ENCODE measurements around the gene NTRK3.

NTRK3 gene

DNA sequence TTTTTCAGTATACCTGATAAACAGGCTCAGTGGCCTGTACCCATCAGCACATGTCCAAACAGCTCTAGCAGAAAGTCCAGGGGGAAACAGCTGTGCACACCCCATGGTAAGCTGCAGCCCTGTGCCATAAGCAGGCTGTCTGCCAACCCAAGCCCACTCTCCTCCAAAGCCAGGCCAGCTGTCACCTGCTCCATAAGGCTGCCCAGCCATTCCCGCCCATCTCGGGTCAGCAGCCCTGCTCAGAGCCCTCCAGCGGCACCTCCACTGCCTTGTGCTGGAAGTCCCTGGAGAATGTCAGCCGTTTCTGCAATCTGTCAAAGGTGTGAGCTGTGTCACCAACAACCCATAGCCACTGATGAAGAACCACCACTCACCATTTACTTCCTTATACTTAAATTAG is 82.0 kb downstream of the NTRK3 start:
- H3K4me3 ChIP-seq (ENCODE audit: low read length), result no peak overlapping the region
- no peaks in the 10 kb centered on the region for H3K4me1 ChIP-seq (ENCODE audit: control insufficient read depth, insufficient read depth, low read length)
- H3K36me3 ChIP-seq (ENCODE audit: insufficient read depth, low read length), result no peaks in the 10 kb centered on the region
- no peak overlapping the region for H3K9ac ChIP-seq (ENCODE audit: low read depth, low read length)
- no peaks in the 10 kb centered on the region for H3K27me3 ChIP-seq (ENCODE audit: control insufficient read depth, insufficient read depth, low read length)
- no peak overlapping the region for H3K4me2 ChIP-seq (ENCODE audit: low read length)
- peaks cover 3% of the 10 kb centered on the region for H3K9me3 ChIP-seq (replicated peaks; ENCODE audit: low read length)

DNA sequence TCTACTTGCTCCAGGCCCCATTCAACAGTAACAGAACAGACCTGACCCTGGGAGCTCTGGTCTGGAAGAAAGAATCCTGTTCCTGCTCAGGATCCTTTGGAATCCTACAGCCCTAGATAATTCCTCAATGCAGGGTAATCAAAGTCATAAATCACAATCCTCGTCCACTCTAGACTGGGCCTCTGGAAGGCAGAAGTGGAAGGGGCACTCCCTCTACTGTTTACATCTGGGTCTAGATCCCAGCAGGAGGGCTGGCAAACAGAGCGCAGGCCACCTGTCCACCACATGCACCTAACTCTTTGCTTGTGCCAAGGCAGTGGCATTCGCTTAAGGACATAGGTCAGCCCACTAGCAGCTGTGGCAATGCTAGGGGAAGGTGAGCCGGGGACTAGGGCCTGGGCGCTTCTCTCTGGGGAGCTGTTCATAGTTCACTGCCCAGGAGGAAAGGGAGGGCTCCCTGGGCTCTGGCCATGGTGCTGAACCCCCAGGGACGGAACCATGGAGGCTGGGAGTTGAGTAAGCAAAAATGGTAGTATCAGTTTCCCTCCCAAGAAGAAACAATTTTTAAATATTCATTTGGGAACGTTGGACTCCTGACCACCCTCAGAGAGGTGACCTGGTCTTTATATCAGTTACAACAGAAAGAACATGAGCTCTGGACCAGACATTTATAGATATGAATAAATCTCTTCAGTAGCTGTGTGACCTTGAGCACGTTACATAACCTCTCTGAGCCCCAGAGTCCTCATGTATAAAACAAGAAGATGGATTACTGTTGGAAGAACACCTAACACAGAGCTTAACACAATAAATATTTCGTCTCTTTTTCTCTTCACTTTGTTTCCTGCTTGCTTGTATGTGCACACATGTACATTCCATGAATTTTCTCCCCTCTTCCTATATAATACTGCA is 90.2 kb downstream of the NTRK3 start:
- Histone ChIP-seq H3K27me3 (ENCODE audit: control insufficient read depth, insufficient read depth, low read length) (no peaks in the 10 kb centered on the region), H3K4me1 (ENCODE audit: control insufficient read depth, insufficient read depth, low read length) (no peaks in the 10 kb centered on the region), H3K4me3 (ENCODE audit: low read length) (no peak overlapping the region), H3K9me3 (replicated peaks; ENCODE audit: low read length) (peaks cover 4% of the 10 kb centered on the region), H3K9ac (ENCODE audit: low read depth, low read length) (no peak overlapping the region), H3K4me2 (ENCODE audit: low read length) (no peak overlapping the region), H3K36me3 (ENCODE audit: insufficient read depth, low read length) (no peaks in the 10 kb centered on the region)

DNA sequence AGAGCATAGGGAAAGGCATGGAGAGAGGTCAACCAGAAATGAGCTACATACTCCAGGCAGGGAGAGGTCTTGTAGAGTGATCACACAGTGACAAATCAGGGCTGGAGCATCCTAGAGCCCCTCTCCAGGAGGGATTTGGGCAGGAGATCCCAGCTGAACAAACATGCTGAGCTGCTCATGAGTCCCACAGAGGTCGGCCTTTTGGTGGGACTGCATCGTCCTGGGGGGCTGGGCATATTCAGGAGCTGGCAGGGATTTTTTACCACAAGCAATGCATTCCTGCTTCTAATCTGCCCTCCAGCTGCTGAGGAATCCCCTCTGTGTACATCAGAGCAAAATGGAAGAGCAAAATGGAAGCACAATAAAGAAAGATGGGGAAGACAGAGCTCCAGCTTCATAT is 94.9 kb downstream of the NTRK3 start:
- H3K4me1 ChIP-seq (ENCODE audit: control insufficient read depth, insufficient read depth, low read length), result no peaks in the 10 kb centered on the region
- no peak overlapping the region for H3K4me3 ChIP-seq (ENCODE audit: low read length)
- no peaks in the 10 kb centered on the region for H3K9me3 ChIP-seq (replicated peaks; ENCODE audit: low read length)
- H3K36me3 ChIP-seq (ENCODE audit: insufficient read depth, low read length), result no peaks in the 10 kb centered on the region
- H3K27me3 ChIP-seq (ENCODE audit: control insufficient read depth, insufficient read depth, low read length), result no peaks in the 10 kb centered on the region
- H3K9ac ChIP-seq (ENCODE audit: low read depth, low read length), result no peak overlapping the region
- H3K4me2 ChIP-seq (ENCODE audit: low read length), result no peak overlapping the region

DNA sequence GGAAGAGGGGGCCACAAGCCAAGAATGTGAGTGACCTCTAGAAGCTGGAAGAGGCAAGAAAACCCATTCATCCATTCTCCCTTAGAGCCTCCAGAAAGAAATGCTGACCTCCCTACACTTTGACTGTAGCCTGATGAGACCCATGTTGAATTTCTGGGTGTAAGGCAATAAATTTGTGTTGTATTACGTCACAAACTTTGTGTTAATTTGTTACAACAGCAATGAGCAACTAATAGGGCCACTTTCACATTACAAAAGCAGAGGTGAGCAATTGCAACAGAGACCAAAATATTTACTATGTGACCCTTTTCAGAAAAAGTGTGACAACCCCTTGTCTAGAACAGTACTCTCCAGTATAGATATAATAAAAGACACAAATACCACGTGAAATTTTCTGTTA is 101.2 kb downstream of the NTRK3 start:
- Histone ChIP-seq H3K4me1 (ENCODE audit: control insufficient read depth, insufficient read depth, low read length) (no peaks in the 10 kb centered on the region), H3K27me3 (ENCODE audit: control insufficient read depth, insufficient read depth, low read length) (no peaks in the 10 kb centered on the region), H3K9ac (ENCODE audit: low read depth, low read length) (no peak overlapping the region), H3K36me3 (ENCODE audit: insufficient read depth, low read length) (no peaks in the 10 kb centered on the region), H3K4me2 (ENCODE audit: low read length) (no peak overlapping the region), H3K4me3 (ENCODE audit: low read length) (no peak overlapping the region), H3K9me3 (replicated peaks; ENCODE audit: low read length) (no peaks in the 10 kb centered on the region)

DNA sequence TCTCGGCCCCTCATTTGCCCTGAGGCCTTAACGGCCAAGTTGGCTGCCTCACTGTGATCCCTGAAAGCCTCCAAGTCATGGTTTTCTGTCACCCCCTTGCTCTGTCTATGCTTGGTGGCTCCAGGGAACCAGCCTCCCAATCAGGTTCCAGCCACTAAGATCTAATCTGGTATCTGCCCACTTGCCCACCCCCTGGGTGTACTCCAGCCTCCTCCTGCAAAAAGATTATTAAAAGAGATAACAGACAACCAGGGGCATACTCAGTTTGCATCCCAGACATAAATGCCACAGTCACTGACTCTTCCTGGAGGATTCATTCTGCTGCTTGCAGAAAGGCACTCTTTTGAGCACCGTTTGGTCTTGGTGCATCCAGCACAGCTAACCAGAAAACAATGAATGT is 103.9 kb downstream of the NTRK3 start:
- Histone ChIP-seq H3K4me1 (ENCODE audit: control insufficient read depth, insufficient read depth, low read length) (no peaks in the 10 kb centered on the region), H3K36me3 (ENCODE audit: insufficient read depth, low read length) (no peaks in the 10 kb centered on the region), H3K27me3 (ENCODE audit: control insufficient read depth, insufficient read depth, low read length) (no peaks in the 10 kb centered on the region), H3K4me3 (ENCODE audit: low read length) (no peak overlapping the region), H3K9me3 (replicated peaks; ENCODE audit: low read length) (no peaks in the 10 kb centered on the region), H3K4me2 (ENCODE audit: low read length) (no peak overlapping the region), H3K9ac (ENCODE audit: low read depth, low read length) (no peak overlapping the region)

DNA sequence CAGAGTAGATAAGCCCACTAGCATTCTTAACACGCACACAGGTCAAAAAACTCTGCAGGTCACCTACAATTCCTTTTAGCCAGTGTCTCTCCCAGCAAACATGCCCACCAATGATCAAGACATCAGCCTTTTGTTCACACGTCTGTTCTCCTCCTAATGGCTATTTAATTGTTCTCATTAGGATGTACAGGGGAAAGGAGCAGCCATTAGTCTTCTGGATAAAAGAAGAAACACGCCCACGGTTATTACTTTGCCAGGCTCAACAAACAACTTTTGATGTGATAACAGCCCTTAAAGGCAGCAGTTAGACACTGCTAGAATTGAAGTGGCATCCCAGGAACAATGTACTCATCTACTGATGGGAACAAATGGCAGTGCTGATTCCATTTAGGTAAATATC is 108.8 kb downstream of the NTRK3 start:
- Histone ChIP-seq H3K4me1 (ENCODE audit: control insufficient read depth, insufficient read depth, low read length) (peaks cover 4% of the 10 kb centered on the region), H3K4me3 (ENCODE audit: low read length) (no peak overlapping the region), H3K9ac (ENCODE audit: low read depth, low read length) (no peak overlapping the region), H3K27me3 (ENCODE audit: control insufficient read depth, insufficient read depth, low read length) (no peaks in the 10 kb centered on the region), H3K9me3 (replicated peaks; ENCODE audit: low read length) (no peaks in the 10 kb centered on the region), H3K4me2 (ENCODE audit: low read length) (no peak overlapping the region), H3K36me3 (ENCODE audit: insufficient read depth, low read length) (no peaks in the 10 kb centered on the region)

DNA sequence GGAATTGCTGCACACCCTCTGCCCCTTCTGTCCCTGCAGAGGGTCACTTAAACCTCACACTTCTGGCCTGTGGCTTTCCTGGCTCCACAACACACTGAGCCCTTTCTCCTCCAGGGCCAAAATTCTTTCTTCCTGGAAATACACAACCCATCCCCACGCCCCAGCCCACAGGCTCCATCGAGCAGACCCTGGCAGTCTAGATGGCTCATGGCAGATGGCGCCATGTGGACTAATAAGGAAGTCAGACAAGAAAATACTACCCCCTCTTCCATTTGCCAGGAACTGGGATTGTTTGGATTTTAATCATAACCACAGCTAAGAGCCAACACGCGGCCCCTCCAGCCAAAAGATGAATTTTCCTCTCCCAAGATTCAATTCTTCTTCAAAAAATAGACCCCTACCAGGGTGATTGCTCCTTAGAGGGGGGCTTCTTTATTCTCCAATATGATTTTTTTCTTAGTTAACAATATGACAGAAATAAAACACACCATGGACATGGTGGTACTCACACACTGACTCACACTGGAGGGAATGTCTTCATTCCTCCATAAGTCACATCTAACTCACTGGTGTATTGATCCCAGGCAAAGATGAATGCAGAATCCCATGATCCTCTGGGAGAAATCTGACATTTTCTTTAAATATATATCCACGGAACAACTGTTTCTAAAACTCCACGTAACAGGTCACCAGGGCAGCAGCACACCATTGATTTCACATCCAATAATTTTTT is 111.5 kb downstream of the NTRK3 start:
- no peaks in the 10 kb centered on the region for H3K27me3 ChIP-seq (ENCODE audit: control insufficient read depth, insufficient read depth, low read length)
- H3K9ac ChIP-seq (ENCODE audit: low read depth, low read length), result no peak overlapping the region
- no peak overlapping the region for H3K4me2 ChIP-seq (ENCODE audit: low read length)
- no peaks in the 10 kb centered on the region for H3K36me3 ChIP-seq (ENCODE audit: insufficient read depth, low read length)
- H3K4me1 ChIP-seq (ENCODE audit: control insufficient read depth, insufficient read depth, low read length), result peaks cover 4% of the 10 kb centered on the region
- no peak overlapping the region for H3K4me3 ChIP-seq (ENCODE audit: low read length)
- no peaks in the 10 kb centered on the region for H3K9me3 ChIP-seq (replicated peaks; ENCODE audit: low read length)

DNA sequence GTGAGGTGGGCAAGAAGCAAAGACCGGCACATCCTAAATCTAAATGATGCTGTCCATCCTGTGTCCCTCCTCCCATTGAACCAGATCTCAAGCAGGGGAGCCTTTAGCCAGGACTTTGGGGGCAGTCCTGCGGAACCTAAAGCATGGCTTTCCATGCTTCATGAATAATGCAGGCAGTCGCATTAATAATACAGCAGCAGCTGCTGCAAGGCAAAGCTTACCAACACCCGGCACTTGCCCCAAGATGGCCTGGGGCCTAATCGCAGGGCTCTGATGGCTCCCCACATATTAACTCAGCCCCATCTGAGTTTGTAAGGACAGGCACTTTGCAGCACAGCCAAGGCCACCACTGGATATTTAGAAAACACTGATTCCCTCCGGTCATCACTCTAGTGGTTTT is 114.4 kb downstream of the NTRK3 start:
- Histone ChIP-seq H3K9me3 (replicated peaks; ENCODE audit: low read length) (no peaks in the 10 kb centered on the region), H3K36me3 (ENCODE audit: insufficient read depth, low read length) (no peaks in the 10 kb centered on the region), H3K9ac (ENCODE audit: low read depth, low read length) (no peak overlapping the region), H3K4me3 (ENCODE audit: low read length) (no peak overlapping the region), H3K4me2 (ENCODE audit: low read length) (no peak overlapping the region), H3K4me1 (ENCODE audit: control insufficient read depth, insufficient read depth, low read length) (peaks cover 4% of the 10 kb centered on the region), H3K27me3 (ENCODE audit: control insufficient read depth, insufficient read depth, low read length) (no peaks in the 10 kb centered on the region)

DNA sequence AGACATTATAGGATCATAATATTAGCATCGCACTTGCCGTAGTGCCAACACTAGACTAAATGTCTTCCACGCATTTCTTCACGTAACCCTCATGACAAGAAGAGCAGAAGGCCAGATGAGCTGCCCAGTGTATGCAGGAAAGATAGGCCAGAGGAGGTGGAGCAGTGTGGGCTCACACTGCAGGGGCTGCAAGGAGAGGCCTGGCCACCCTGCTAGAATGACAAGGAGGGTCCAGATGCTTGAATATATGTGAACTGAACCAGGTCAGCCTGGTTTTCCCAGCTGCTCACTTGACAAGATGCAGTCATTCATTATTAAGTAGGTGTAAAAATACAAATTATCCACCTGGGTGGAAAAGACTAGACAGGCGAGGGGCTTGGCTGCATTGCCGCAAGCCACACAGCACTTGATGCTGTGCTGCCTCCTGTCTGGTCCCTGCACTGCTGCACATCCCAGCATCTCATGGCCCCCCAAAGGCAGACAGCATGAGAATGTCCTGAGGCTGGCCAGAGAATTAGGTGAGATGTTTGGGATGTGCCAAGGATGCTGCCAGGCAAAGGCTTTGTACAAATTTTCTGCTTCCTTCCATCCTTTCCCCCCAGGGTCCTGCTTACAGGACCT is 115.2 kb downstream of the NTRK3 start:
- H3K4me3 ChIP-seq (ENCODE audit: low read length), result no peak overlapping the region
- H3K9ac ChIP-seq (ENCODE audit: low read depth, low read length), result no peak overlapping the region
- no peak overlapping the region for H3K4me2 ChIP-seq (ENCODE audit: low read length)
- no peaks in the 10 kb centered on the region for H3K9me3 ChIP-seq (replicated peaks; ENCODE audit: low read length)
- peaks cover 4% of the 10 kb centered on the region for H3K4me1 ChIP-seq (ENCODE audit: control insufficient read depth, insufficient read depth, low read length)
- H3K27me3 ChIP-seq (ENCODE audit: control insufficient read depth, insufficient read depth, low read length), result no peaks in the 10 kb centered on the region
- H3K36me3 ChIP-seq (ENCODE audit: insufficient read depth, low read length), result no peaks in the 10 kb centered on the region

DNA sequence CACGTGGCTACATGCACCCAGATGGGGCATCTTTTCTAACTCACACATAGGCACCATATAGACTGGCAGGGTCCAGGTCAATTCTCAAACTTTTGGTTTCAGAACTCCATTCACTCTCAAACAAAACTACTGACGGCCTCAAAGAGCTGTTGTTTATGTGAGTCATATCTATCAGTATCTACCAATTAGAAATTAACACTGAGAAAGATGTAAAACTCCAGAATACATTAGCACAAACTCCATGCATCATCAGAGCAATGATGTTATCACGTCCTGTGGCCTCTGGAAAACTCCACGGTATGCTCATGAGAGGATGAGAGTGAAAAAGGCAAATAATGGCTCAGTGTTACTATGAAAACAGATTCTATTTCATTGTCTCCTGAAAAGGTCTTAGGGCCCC is 116.1 kb downstream of the NTRK3 start:
- no peaks in the 10 kb centered on the region for H3K27me3 ChIP-seq (ENCODE audit: control insufficient read depth, insufficient read depth, low read length)
- no peak overlapping the region for H3K9ac ChIP-seq (ENCODE audit: low read depth, low read length)
- no peak overlapping the region for H3K4me3 ChIP-seq (ENCODE audit: low read length)
- H3K36me3 ChIP-seq (ENCODE audit: insufficient read depth, low read length), result no peaks in the 10 kb centered on the region
- peaks cover 4% of the 10 kb centered on the region for H3K4me1 ChIP-seq (ENCODE audit: control insufficient read depth, insufficient read depth, low read length)
- no peaks in the 10 kb centered on the region for H3K9me3 ChIP-seq (replicated peaks; ENCODE audit: low read length)
- H3K4me2 ChIP-seq (ENCODE audit: low read length), result no peak overlapping the region

DNA sequence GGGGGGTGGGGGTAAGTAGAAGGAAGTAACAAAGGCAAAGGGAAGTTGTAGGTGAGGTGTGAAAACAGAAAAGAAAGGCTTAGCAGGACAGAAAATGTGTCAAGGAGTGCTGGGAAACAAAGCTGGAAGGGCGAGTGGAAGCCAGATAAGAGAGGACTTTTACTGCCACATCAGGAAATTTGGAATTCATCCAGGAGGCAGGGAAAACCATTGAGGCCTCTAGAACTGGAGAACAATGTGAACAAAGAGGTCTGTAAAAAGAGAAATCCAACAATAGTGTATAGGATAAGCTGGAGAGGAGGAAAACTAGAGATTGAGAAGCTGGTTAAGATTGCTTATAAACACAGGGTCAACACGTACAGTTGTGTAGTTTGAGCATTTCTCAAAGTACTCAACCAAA is 116.6 kb downstream of the NTRK3 start:
- Histone ChIP-seq H3K4me2 (ENCODE audit: low read length) (no peak overlapping the region), H3K36me3 (ENCODE audit: insufficient read depth, low read length) (no peaks in the 10 kb centered on the region), H3K9ac (ENCODE audit: low read depth, low read length) (no peak overlapping the region), H3K27me3 (ENCODE audit: control insufficient read depth, insufficient read depth, low read length) (no peaks in the 10 kb centered on the region), H3K4me3 (ENCODE audit: low read length) (no peak overlapping the region), H3K9me3 (replicated peaks; ENCODE audit: low read length) (no peaks in the 10 kb centered on the region), H3K4me1 (ENCODE audit: control insufficient read depth, insufficient read depth, low read length) (peaks cover 4% of the 10 kb centered on the region)

Measured in skeletal muscle satellite cell (primary cell).